K562 (cell line): ENCODE measurements around the gene VAC14. TPM values are rescaled to one million over a fixed set of nuclear protein-coding genes. Genes with fewer than 3 reads are reported as not detected.

Source experiments
- ESRRA ChIP-seq: fragments of 450-650 bp; IDR thresholded peaks from 2 replicates; pipeline ENCODE4 v1.6.1; 2014; ENCODE audit warnings: low read depth, mild to moderate bottlenecking, moderate library complexity, borderline replicate concordance
- KAT7 ChIP-seq: sonication (generic); formaldehyde crosslinking; IDR thresholded peaks from 2 replicates; pipeline ENCODE4 v1.8.0; 2022; ENCODE audit warnings: missing genetic modification reagents, mild to moderate bottlenecking, borderline replicate concordance
- KDM5B ChIP-seq: fragments of 200-600 bp; sonication (generic); IDR thresholded peaks from 2 replicates; pipeline ENCODE4 v1.6.1; 2012; ENCODE audit warnings: low read depth, mild to moderate bottlenecking, moderate library complexity, low read length, control low read depth, inconsistent platforms; ENCODE audit not compliant: insufficient replicate concordance
- KLF10 ChIP-seq: fragments of 250-450 bp; sonication (Bioruptor Pico); IDR thresholded peaks from 2 replicates; pipeline ENCODE4 v1.6.1; 2021; ENCODE audit warnings: matching md5 sums
- RBBP5 ChIP-seq: fragments of 200-600 bp; sonication (generic); IDR thresholded peaks from 2 replicates; pipeline ENCODE4 v1.6.1; 2012; ENCODE audit warnings: borderline replicate concordance, mild to moderate bottlenecking, low read length, control low read depth, inconsistent platforms; ENCODE audit not compliant: insufficient read depth, poor library complexity, severe bottlenecking
- STAT5B ChIP-seq: fragments of 250-450 bp; sonication (Bioruptor Pico); IDR thresholded peaks from 2 replicates; pipeline ENCODE4 v1.8.0; 2021; ENCODE audit warnings: mild to moderate bottlenecking, inconsistent platforms
- TAF9B ChIP-seq: fragments of 450-650 bp; IDR thresholded peaks from 2 replicates; pipeline ENCODE4 v1.6.1; 2018; ENCODE audit warnings: mild to moderate bottlenecking; ENCODE audit not compliant: partially characterized antibody
- ZNF274 ChIP-seq: IDR thresholded peaks from 2 replicates; pipeline ENCODE4 v1.6.1; 2011; ENCODE audit warnings: low read depth, mild to moderate bottlenecking, low read length, moderate library complexity, borderline replicate concordance
- polyA plus RNA-seq, 8 experiments: library from polyadenylated mRNA; depleted of rRNA in 4 of 8; stranded (reverse) in 5 of 8; unstranded in 3 of 8; fragments of >200 nt; fragmentation: Nextera tagmentation in 2 of 8; fragmentation: Illumina TruSeq in 1 of 8; extraction: Ambion mirVana in 2 of 8; extraction: Trizol in 1 of 8; gene quantifications; 2 replicates each; pipeline versions ENCODE4 v1.2.1 to v1.2.3, GENCODE V29; 2011 to 2014; ENCODE audit warnings: inconsistent platforms in 1 of 8, missing spikeins in 1 of 8
- total RNA-seq, 7 experiments: library from RNA; depleted of rRNA in 6 of 7; stranded (reverse); fragments of >200 nt in 6 of 7; fragmentation: Illumina TruSeq in 2 of 7; extraction: Trizol in 2 of 7; gene quantifications; 2 replicates each; pipeline versions ENCODE4 v1.2.1 to v1.2.3, GENCODE V29; 2011 to 2021; ENCODE audit warnings: low replicate concordance in 1 of 7
- TF ChIP-seq, protein P1 (sequence below), 3 experiments: fragments of 200-800 bp in 1 of 3; fragments of 250-450 bp in 1 of 3; fragments of 450-650 bp in 1 of 3; sonication (Bioruptor Pico) in 1 of 3; sonication (Bioruptor generic) in 1 of 3; formaldehyde crosslinking in 1 of 3; IDR thresholded peaks; 2 replicates each; pipeline versions ENCODE4 v1.6.1 to v1.8.0; 2016 to 2022; ENCODE audit warnings: mild to moderate bottlenecking in 2 of 3, missing genetic modification characterization in 2 of 3, missing compliant biosample characterization in 1 of 3, moderate library complexity in 1 of 3
- TF ChIP-seq, protein P2 (sequence below): sonication (generic); formaldehyde crosslinking; IDR thresholded peaks from 2 replicates; pipeline ENCODE4 v1.8.1; 2023; ENCODE audit warnings: mild to moderate bottlenecking, missing genetic modification reagents
- TF ChIP-seq, protein P3 (sequence below): fragments of 450-650 bp; IDR thresholded peaks from 2 replicates; pipeline ENCODE4 v1.6.1; 2016; ENCODE audit warnings: missing biosample characterization, missing genetic modification characterization
- TF ChIP-seq, protein P4 (sequence below): fragments of 450-650 bp; IDR thresholded peaks from 2 replicates; pipeline ENCODE4 v1.6.1; 2014; ENCODE audit warnings: low read depth, mild to moderate bottlenecking, moderate library complexity, borderline replicate concordance

The VAC14 gene
- total and polyA plus RNA-seq, 9 of the 15 experiments (the other 6 are each of a cell fraction or from before 2014, with no cell fraction given): 1.3 to 41.6 (median 26.6) TPM

DNA sequence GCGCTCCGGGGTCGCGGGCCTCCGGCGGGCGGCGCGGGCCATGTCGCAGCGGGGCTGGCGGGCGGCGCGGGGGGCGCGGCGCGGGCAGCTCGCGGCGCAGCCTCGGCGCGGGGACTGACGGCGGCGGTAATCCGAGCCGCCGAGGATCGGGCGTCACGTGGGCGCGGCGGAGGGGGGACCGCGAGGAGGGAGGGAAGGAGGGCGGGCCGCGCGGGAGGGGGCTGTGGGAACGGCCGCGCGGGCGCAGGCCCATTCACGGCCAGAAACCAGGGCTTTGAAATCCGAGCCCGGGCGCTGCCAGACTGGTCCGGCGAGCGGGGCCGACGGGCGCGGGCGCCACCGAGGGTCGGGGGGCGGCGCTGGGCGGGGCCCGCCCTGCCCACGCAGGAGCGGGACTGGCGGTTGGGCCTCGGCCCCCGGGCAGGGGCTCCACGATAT lies 115.0 kb downstream of the VAC14 start, which contains the start of gene MTSS2 (continued):
- TF ChIP-seq, protein P1, sequence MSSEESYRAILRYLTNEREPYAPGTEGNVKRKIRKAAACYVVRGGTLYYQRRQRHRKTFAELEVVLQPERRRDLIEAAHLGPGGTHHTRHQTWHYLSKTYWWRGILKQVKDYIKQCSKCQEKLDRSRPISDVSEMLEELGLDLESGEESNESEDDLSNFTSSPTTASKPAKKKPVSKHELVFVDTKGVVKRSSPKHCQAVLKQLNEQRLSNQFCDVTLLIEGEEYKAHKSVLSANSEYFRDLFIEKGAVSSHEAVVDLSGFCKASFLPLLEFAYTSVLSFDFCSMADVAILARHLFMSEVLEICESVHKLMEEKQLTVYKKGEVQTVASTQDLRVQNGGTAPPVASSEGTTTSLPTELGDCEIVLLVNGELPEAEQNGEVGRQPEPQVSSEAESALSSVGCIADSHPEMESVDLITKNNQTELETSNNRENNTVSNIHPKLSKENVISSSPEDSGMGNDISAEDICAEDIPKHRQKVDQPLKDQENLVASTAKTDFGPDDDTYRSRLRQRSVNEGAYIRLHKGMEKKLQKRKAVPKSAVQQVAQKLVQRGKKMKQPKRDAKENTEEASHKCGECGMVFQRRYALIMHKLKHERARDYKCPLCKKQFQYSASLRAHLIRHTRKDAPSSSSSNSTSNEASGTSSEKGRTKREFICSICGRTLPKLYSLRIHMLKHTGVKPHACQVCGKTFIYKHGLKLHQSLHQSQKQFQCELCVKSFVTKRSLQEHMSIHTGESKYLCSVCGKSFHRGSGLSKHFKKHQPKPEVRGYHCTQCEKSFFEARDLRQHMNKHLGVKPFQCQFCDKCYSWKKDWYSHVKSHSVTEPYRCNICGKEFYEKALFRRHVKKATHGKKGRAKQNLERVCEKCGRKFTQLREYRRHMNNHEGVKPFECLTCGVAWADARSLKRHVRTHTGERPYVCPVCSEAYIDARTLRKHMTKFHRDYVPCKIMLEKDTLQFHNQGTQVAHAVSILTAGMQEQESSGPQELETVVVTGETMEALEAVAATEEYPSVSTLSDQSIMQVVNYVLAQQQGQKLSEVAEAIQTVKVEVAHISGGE (CRISPR knock-in tag; IDR thresholded peaks at IDR 0.05): peak in 1 of 3 experiments; percentile 42; a peak in 1 of 6 replicates
- no peak for TF ChIP-seq KDM5B
- no peak for TF ChIP-seq STAT5B (CRISPR knock-in tag)
- no peak for TF ChIP-seq KLF10 (CRISPR knock-in tag)
- TF ChIP-seq, protein P2, sequence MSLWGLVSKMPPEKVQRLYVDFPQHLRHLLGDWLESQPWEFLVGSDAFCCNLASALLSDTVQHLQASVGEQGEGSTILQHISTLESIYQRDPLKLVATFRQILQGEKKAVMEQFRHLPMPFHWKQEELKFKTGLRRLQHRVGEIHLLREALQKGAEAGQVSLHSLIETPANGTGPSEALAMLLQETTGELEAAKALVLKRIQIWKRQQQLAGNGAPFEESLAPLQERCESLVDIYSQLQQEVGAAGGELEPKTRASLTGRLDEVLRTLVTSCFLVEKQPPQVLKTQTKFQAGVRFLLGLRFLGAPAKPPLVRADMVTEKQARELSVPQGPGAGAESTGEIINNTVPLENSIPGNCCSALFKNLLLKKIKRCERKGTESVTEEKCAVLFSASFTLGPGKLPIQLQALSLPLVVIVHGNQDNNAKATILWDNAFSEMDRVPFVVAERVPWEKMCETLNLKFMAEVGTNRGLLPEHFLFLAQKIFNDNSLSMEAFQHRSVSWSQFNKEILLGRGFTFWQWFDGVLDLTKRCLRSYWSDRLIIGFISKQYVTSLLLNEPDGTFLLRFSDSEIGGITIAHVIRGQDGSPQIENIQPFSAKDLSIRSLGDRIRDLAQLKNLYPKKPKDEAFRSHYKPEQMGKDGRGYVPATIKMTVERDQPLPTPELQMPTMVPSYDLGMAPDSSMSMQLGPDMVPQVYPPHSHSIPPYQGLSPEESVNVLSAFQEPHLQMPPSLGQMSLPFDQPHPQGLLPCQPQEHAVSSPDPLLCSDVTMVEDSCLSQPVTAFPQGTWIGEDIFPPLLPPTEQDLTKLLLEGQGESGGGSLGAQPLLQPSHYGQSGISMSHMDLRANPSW: no peak
- no peak for TF ChIP-seq RBBP5
- TF ChIP-seq TAF9B: no peak
- TF ChIP-seq ESRRA: no peak
- TF ChIP-seq, protein P3, sequence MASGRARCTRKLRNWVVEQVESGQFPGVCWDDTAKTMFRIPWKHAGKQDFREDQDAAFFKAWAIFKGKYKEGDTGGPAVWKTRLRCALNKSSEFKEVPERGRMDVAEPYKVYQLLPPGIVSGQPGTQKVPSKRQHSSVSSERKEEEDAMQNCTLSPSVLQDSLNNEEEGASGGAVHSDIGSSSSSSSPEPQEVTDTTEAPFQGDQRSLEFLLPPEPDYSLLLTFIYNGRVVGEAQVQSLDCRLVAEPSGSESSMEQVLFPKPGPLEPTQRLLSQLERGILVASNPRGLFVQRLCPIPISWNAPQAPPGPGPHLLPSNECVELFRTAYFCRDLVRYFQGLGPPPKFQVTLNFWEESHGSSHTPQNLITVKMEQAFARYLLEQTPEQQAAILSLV (tag): no peak
- TF ChIP-seq, protein P4, sequence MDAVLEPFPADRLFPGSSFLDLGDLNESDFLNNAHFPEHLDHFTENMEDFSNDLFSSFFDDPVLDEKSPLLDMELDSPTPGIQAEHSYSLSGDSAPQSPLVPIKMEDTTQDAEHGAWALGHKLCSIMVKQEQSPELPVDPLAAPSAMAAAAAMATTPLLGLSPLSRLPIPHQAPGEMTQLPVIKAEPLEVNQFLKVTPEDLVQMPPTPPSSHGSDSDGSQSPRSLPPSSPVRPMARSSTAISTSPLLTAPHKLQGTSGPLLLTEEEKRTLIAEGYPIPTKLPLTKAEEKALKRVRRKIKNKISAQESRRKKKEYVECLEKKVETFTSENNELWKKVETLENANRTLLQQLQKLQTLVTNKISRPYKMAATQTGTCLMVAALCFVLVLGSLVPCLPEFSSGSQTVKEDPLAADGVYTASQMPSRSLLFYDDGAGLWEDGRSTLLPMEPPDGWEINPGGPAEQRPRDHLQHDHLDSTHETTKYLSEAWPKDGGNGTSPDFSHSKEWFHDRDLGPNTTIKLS: no peak
- TF ChIP-seq KAT7 (CRISPR knock-in tag): no peak
- TF ChIP-seq ZNF274: no peak
